ENCODE results near the gene COX20.

Gene COX20

GRCh38 chr1:244876228-244876910 lies 40.9 kb downstream of the COX20 start:
- TF ChIP-seq SUZ12 (IDR thresholded peaks at IDR 0.05; ENCODE audit: extremely low read depth, insufficient read depth, insufficient read length), result no peak
- no peak for TF ChIP-seq YY1 (IDR thresholded peaks at IDR 0.05; ENCODE audit: insufficient read depth, insufficient read length)
- no peak for TF ChIP-seq ZNF274 (IDR thresholded peaks at IDR 0.05; ENCODE audit: low read depth, low read length)

GRCh38 chr1:244878681-244879080 lies 43.2 kb downstream of the COX20 start:
- H3K9me3 ChIP-seq (ENCODE audit: insufficient read depth, low read length), result no peaks in the 10 kb centered on the region
- TF ChIP-seq ZNF274 (IDR thresholded peaks at IDR 0.05; ENCODE audit: low read depth, low read length), result no peak
- no peak for TF ChIP-seq SUZ12 (IDR thresholded peaks at IDR 0.05; ENCODE audit: extremely low read depth, insufficient read depth, insufficient read length)
- no peak for TF ChIP-seq YY1 (IDR thresholded peaks at IDR 0.05; ENCODE audit: insufficient read depth, insufficient read length)

More at GRCh38 chr1:244876228-244876910, 40.9 kb downstream of the COX20 start:
- no peaks in the 10 kb centered on the region for H3K4me1 ChIP-seq (ENCODE audit: insufficient read depth, insufficient read length)
- no peaks in the 10 kb centered on the region for H3K27me3 ChIP-seq (ENCODE audit: insufficient read depth, insufficient read length)
- no peaks in the 10 kb centered on the region for H3K9me3 ChIP-seq (ENCODE audit: insufficient read depth, low read length)
- H3K9ac ChIP-seq (ENCODE audit: insufficient read length, low read depth), result no peak overlapping the region
- no peak for DNase-seq (ENCODE audit: low read depth, low spot score)
- no peak overlapping the region for H3K4me3 ChIP-seq (ENCODE audit: insufficient read length, low read depth)
- no peaks in the 10 kb centered on the region for H3K36me3 ChIP-seq (ENCODE audit: insufficient read depth, insufficient read length, low read length)

DNA sequence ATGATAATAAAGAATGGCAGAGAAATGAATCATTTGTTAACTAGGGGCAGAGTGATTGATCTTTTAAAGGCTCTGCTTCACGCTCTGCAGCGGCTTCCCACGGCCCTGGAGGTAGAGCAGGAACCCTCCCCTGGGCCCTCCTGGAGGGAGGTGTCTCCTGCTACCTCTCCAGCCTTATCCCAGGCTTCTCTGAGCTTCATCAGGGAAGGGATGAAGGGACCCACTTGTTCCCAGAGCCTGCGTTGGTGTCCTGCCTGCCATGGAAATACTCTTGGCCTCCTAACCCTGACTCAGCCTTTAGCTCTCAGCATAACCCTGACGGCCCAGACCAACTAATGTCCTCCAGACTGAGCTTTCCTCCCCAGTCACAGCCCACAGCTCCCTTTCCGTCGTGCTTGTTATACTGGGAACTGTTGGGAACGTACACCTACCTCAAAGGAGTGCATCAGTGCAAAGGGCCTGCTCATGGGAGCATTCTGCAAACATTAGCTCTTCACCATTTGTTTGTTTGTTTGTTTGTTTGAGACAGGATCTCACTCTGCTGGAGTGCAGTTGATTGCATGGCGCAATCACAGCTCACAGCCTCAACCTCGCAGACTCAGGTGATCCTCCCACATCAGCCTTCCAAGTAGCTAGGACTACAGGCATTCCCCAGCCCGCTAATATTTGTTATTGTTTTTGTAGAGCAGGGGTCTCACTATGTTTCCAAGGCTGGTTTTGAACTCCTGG lies 46.3 kb downstream of the COX20 start:
- Histone ChIP-seq H3K9me3 (ENCODE audit: insufficient read depth, low read length) (no peaks in the 10 kb centered on the region), H3K4me1 (ENCODE audit: insufficient read depth, insufficient read length) (peaks cover 8% of the 10 kb centered on the region), H3K36me3 (ENCODE audit: insufficient read depth, insufficient read length, low read length) (no peaks in the 10 kb centered on the region), H3K27me3 (ENCODE audit: insufficient read depth, insufficient read length) (no peaks in the 10 kb centered on the region), H3K4me3 (ENCODE audit: insufficient read length, low read depth) (no peak overlapping the region), H3K9ac (ENCODE audit: insufficient read length, low read depth) (no peak overlapping the region)
- TF ChIP-seq SUZ12 (IDR thresholded peaks at IDR 0.05; ENCODE audit: extremely low read depth, insufficient read depth, insufficient read length), result no peak
- no peak for TF ChIP-seq YY1 (IDR thresholded peaks at IDR 0.05; ENCODE audit: insufficient read depth, insufficient read length)
- TF ChIP-seq ZNF274 (IDR thresholded peaks at IDR 0.05; ENCODE audit: low read depth, low read length), result no peak
- DNase-seq (ENCODE audit: low read depth, low spot score), result no peak

More at GRCh38 chr1:244878681-244879080, 43.2 kb downstream of the COX20 start:
- no peaks in the 10 kb centered on the region for H3K27me3 ChIP-seq (ENCODE audit: insufficient read depth, insufficient read length)
- DNase-seq (ENCODE audit: low read depth, low spot score), result no peak
- H3K9ac ChIP-seq (ENCODE audit: insufficient read length, low read depth), result no peak overlapping the region
- no peak overlapping the region for H3K4me3 ChIP-seq (ENCODE audit: insufficient read length, low read depth)
- no peaks in the 10 kb centered on the region for H3K36me3 ChIP-seq (ENCODE audit: insufficient read depth, insufficient read length, low read length)
- H3K4me1 ChIP-seq (ENCODE audit: insufficient read depth, insufficient read length), result peaks cover 8% of the 10 kb centered on the region

- Histone ChIP-seq H3K4me1 (ENCODE audit: insufficient read depth, insufficient read length) (no peaks in the 10 kb centered on the region), H3K27me3 (ENCODE audit: insufficient read depth, insufficient read length) (no peaks in the 10 kb centered on the region), H3K9me3 (ENCODE audit: insufficient read depth, low read length) (no peaks in the 10 kb centered on the region), H3K9ac (ENCODE audit: insufficient read length, low read depth) (no peak overlapping the region), H3K36me3 (ENCODE audit: insufficient read depth, insufficient read length, low read length) (no peaks in the 10 kb centered on the region), H3K4me3 (ENCODE audit: insufficient read length, low read depth) (no peak overlapping the region)
- no peak for TF ChIP-seq ZNF274 (IDR thresholded peaks at IDR 0.05; ENCODE audit: low read depth, low read length)
- no peak for TF ChIP-seq SUZ12 (IDR thresholded peaks at IDR 0.05; ENCODE audit: extremely low read depth, insufficient read depth, insufficient read length)
- TF ChIP-seq YY1 (IDR thresholded peaks at IDR 0.05; ENCODE audit: insufficient read depth, insufficient read length), result no peak
- DNase-seq (ENCODE audit: low read depth, low spot score), result no peak
These were observed 51.8 kb downstream of the COX20 start for GRCh38 chr1:244887281-244887680.

- Histone ChIP-seq H3K9me3 (ENCODE audit: insufficient read depth, low read length) (no peaks in the 10 kb centered on the region), H3K9ac (ENCODE audit: insufficient read length, low read depth) (no peak overlapping the region), H3K36me3 (ENCODE audit: insufficient read depth, insufficient read length, low read length) (no peaks in the 10 kb centered on the region), H3K27me3 (ENCODE audit: insufficient read depth, insufficient read length) (no peaks in the 10 kb centered on the region), H3K4me3 (ENCODE audit: insufficient read length, low read depth) (no peak overlapping the region), H3K4me1 (ENCODE audit: insufficient read depth, insufficient read length) (no peaks in the 10 kb centered on the region)
- DNase-seq (ENCODE audit: low read depth, low spot score), result no peak
- TF ChIP-seq YY1 (IDR thresholded peaks at IDR 0.05; ENCODE audit: insufficient read depth, insufficient read length), result no peak
- no peak for TF ChIP-seq SUZ12 (IDR thresholded peaks at IDR 0.05; ENCODE audit: extremely low read depth, insufficient read depth, insufficient read length)
- TF ChIP-seq ZNF274 (IDR thresholded peaks at IDR 0.05; ENCODE audit: low read depth, low read length), result no peak
These were observed 58.4 kb downstream of the COX20 start for GRCh38 chr1:244893836-244894235.
